ENCODE measurements around the gene KCNAB1.
"Not testable (repeated sequence)": the region's sequence is repeated elsewhere in the genome, so short reads cannot be mapped to it uniquely, and the experiment has no call there.

KCNAB1 gene

GRCh38 chr3:156176629-156177210 lies 56.3 kb downstream of the KCNAB1 start:
- DNase-seq: no peak

DNA sequence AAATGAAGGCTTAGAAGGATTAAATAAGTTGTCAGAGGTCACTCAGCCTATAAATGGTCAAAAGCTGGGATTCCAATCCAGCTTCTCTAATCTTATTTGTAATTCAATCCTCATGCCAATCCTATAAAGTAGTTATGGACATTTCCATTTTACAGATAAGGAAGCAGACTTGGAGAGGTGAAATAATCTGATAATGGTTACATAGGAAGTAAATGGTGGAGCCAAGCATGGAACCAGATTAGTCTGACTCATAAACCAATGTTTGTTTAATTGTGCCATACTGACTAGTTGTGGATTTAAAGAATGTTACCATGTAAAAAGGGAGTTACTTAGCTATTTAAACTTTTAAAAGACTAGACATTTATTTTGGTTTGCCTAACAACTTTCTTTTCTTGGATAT lies 59.7 kb downstream of the KCNAB1 start:
- DNase-seq: peak; percentile 31

- DNase-seq: peak; percentile 49
Observed at GRCh38 chr3:156181509-156181908, 61.1 kb downstream of the KCNAB1 start.

GRCh38 chr3:156183396-156183795 lies 63.0 kb downstream of the KCNAB1 start:
- DNase-seq: no peak

GRCh38 chr3:156184156-156184555 lies 63.8 kb downstream of the KCNAB1 start:
- DNase-seq: no peak

- peak; percentile 68 for DNase-seq
Observed at GRCh38 chr3:156187146-156187769, 66.9 kb downstream of the KCNAB1 start.

DNA sequence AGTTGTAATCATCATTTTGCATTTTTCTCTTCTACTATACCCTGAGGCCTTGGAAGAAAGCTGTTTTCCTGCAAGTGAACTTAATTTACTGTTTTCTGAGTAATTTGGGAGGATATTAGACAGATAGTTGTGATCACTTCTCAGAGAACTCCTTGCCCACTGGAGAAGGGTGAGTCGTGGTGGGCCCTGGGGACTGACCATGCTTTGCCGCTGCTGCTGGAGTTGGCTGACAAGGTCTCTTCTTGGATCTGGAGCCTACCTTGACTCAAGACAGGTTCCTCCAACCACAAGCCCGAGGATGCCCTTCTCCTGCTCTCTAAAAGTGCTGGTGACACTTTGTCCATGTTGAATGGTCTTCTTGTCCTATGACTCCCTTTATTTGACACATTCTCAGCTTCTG lies 68.4 kb downstream of the KCNAB1 start:
- no peak for DNase-seq

GRCh38 chr3:156189927-156190326 lies 69.5 kb downstream of the KCNAB1 start:
- peak; percentile 27 for DNase-seq

DNA sequence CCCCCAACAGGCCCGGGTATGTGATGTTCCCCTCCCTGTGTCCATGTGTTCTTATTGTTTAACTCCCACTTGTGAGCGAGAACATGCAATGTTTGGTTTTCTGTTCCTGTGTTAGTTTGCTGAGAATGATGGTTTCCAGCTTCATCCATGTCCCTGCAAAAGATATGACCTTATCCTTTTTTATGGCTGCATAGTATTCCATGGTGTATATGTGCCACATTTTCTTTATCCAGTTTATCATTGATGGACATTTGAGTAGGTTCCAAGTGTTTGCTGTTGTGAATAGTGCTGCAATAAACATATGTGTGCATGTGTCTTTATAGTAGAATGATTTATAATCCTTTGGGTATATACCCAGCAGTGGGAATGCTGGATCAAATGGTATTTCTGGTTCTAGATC lies 74.6 kb downstream of the KCNAB1 start:
- not testable (repeated sequence) for DNase-seq

GRCh38 chr3:156197152-156197551 lies 76.8 kb downstream of the KCNAB1 start:
- not testable (repeated sequence) for DNase-seq

- DNase-seq: no peak
Observed at GRCh38 chr3:156201411-156202405, 81.3 kb downstream of the KCNAB1 start.

GRCh38 chr3:156206157-156206556 lies 85.8 kb downstream of the KCNAB1 start:
- peak; percentile 26 for DNase-seq

GRCh38 chr3:156207802-156208685 lies 87.7 kb downstream of the KCNAB1 start:
- peak; percentile 38 for DNase-seq

GRCh38 chr3:156209631-156210335 lies 89.4 kb downstream of the KCNAB1 start:
- DNase-seq: no peak

DNA sequence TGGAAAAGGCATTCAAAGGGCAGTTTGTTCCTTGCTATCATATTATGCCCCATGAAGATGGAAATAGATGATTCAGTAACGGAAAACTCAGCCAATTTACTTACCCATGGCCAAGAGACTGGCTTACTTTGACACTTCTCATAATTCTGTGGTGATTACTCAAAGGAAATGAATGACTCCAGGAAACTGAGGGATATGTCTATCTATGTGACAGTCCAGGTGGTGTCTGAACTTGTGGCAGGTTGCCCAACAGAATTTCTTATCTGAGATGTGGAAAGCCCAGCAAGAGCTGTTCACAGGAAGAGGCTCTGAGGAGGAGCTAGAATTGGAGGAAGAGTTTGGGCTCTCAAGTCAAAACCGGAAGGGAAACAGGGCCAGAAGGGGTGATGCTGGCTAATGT lies 91.2 kb downstream of the KCNAB1 start:
- peak; percentile 56 for DNase-seq

DNA sequence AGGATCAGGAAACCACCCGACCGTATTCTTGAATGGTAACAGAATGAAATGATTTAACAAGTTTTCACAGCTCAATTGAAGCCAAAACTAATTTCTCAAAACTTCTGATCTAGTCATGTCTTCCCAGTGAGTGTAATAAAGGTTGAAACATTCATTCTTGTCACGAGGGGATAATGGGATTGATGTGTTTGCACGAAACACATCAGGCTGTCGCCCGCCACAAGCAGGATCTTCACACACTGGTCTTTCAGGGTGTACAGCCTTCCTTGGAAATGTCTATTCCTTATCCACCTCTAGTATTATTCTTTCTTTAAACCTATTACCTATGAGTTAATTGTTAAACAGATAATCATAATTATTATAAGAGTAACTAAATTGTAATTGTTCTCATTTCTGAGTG lies 94.3 kb downstream of the KCNAB1 start:
- DNase-seq: no peak

GRCh38 chr3:156215751-156216150 lies 95.4 kb downstream of the KCNAB1 start:
- no peak for DNase-seq

- no peak for DNase-seq
Observed at GRCh38 chr3:156216216-156216615, 95.8 kb downstream of the KCNAB1 start.

DNA sequence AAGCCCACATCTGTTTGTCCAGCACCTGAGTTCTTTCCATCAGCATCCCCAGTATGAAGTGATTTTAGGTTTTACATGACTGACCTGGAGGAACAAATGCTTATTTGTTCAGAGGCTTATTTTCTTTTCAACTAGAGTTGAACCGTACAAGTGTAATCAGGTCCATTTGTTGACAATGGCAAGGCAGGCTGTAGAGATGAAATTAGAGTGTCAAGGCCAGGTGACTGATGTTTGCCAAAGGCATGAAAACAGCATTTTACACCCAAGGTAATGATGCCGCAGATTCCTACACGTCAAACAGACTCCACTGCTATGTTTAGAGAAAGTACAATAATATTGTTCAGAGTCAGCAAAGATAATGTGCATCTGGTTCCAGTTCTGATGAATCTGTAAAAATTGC lies 96.5 kb downstream of the KCNAB1 start:
- no peak for DNase-seq

DNA sequence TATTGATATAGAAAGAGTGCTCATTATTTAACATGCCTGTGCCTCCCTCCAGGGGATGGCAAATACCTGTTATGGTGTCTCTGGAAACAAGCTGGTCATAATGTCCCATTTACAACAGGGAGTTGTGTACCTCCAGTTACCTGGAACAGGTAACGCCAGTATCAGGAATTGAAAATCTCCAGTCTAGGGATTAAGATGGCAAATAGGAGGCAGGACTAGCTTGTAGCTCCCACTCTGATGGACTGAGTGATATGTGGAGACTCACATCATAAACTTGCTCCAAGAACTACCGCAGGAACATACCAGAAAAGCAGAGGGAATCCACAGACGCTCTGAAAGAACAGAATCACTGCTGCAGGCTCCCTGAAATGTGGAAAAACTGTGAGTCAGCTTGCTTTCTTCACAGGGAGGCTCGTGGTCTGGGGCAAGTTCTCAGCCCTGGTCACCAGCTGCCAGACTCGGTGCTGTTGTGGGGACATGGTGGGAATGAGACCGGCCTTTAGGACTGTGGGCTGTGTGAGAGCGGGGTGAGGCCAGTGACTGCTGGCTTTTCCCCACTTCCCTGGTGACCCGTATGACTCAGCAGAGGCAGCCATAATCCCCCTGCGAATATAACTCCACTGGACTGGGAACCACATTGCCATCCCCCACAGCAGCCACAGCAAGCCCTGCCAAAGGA lies 97.4 kb downstream of the KCNAB1 start:
- DNase-seq: peak; percentile 49

GRCh38 chr3:156218353-156218744 lies 98.0 kb downstream of the KCNAB1 start:
- no peak for DNase-seq

Data from fibroblast of upper back skin (primary cell).